Measurements from ENCODE around the gene NAT8L.

The NAT8L gene

DNA sequence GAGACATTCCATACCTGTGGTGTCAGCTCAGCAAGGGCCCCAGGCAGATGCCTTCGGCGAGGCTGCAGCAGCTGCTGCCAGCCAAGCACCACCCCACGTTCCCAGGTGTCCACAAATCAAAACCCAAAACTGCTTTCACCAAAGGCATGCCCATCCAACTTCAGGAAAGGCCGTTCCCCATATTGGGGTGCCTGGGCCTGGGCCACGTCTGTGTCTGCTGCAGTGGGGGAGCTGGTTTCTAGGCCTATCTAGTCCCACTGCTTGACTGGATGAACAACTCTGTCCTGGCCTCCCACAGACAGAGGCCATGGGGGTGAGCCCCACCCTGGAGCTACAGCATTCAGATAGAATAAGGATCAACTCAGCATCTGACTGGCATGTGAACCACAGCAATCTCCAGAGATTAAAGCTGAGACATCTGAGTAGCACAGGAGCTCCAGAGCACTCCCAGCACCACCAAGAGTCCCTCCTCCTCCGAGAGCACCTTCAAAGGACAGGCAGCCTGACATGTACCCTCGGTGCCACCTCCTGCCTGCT is 37.0 kb downstream of the NAT8L start:
- DNase-seq: no peak

DNA sequence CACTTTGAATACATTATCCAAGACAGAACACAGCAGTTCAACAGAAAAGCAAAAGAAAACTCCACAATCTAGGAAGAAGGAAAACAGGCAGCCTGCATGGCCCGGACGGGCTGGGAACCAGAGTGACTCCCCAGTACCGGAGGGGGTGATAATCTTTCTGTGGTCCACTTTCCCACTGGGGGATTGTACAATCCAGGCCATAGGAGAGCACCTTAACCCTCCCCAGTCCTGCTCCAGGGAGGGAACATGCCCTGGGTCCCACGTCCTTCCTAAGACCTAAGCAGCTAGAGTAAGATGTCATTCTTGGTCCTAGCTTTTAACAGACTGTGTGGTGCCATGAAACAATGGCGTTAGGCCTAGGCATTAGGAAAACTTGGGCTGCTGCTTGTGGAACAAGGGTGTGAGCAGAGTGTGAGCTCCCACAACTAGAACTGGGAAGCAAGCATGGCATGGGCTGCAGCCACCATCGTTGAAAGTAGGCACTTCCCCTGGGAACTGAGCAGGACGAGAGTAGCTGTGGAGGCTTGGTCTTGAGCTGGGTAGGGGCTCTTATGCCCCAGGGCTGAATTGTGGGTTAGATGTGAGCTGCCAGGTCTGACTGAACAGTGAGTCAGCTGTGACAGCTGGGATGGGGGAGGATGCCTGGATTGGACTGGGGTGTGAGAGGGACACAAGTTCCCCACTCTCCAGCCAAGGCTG is 42.4 kb downstream of the NAT8L start:
- no peak for DNase-seq

DNA sequence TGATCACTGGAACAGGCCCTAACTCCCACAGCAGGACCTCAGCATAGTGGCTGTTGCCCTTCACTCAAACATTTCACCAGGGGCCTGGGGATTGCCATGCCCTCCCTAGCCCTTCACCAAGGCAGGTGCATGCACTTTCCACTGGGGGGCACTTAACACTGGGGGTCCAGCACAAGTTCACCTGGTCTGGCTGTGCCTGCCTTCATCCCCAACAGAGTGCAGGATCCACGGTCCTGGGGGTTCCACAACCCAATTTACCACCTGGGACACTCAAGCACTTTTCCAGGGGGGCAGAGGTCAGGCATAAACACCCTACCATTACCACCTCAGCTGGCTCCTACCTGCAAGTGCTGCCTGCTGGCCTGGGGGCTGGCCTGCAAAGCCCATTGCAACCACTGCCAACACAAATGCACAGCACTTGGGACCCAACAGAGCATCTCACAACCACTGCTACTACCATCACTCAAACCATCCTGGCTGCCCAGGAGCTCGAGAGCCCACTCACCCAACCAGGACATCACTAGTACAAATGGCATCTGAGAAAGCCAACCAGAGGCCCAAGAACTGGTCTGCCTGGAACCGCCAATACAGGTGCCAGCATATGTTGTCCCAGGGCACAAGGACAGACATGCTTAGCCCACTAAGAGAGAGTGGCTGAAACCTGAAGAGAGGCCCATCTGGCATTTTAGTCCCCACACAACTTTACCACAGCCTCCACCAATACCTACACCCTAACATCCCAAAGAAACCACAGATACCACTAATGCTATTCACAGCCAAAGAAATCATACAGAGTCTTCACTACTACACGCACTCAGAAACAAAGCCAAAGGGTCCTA is 43.1 kb downstream of the NAT8L start:
- no peak for DNase-seq

DNA sequence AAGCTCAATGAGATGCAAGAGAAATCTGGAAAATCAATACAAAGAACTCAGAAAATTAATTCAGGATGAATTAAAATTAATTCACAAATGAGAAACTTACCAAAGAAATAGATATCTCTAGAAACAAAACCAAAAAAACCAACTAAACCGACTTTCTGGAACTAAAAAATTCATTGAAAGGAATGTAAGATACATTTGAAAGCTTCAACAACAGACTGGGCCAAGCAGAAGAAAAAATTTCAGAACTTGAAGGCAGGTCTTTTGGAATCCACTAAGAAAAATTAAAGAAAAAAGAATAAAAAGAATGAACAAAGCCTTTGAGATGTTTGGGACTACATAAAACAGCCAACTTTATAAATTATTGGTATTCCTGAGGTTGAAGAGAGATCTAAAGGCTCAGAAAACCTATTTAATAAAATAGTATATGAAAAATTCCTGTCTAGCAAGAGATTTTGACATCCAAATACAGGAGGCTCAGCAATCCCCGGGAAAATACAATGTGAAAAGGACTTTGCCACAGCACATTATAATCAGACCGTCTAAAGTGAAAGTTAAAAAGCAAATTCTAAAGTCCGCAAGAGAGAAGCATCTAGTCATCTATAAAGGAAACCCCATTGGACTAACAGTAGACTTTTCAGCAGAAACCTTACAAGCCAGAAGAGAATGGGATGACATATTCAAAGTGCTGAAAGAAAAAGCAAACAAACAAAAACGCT is 44.2 kb downstream of the NAT8L start:
- DNase-seq: no peak

DNA sequence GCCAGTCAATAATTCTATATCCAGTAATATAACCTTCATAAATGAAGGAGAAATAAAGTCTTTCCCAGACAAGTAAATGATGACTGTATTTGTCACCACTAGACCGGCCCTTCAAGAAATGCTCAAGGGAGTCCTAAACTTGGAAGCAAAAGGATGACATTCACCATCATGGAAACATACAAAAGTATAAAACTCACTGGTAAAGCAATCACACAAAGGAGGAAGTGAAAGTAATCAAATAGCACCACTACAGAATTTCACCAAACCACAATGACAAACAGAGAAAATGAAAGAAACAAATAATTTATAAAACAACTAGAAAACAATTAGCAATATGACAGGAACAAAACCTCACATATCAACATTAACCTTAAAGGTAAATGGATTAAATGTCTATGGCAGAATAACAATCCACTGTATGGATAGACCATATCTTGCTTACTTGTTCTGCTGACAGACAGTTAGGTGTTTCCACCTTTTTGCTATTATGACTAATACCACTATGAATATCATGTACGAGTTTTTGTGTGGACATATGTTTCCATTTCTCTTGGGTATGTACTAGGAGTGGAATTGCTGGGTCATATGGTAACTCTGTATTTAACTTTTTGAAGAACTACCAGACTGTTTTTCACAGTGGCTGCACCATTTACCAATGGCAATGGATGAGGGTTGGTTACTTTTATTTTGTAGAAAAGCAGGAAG is 44.9 kb downstream of the NAT8L start:
- no peak for DNase-seq

DNA sequence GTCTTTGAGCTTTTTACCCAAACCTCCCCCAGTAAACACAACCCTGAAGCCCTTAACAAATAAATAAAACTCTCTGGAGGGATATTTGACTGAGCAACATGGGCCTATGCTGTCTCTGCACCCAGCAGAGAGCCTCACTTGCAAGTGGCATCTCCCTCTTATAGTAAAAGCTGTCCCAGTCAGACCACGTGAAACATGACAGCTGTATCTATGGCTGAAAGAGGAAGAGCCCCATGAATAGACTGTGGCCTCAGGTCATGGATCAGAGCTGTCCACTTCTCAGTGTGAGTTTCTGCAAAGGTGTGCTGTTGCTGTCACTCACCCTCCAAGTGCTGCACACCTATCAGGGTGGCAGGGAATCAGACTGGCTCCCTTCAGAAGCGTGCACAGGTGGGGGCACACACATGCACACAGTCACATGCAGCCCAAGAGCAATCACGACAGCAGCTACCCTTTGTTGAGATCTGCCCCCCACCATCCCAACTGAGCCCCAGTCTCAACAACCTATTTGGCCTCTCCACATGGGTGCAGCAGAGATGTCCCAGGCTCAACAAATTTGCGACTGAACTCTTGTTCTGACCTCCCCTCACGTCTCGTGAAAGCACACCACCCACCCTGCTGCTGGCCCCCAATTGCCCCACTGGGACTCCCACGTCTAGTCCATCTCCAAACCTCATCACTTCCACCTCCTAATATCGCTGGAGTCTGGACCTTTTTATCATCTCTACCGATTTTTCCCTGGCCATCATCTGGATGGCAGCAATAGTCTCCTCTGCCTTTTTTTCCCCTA is 45.6 kb downstream of the NAT8L start:
- DNase-seq: no peak

DNA sequence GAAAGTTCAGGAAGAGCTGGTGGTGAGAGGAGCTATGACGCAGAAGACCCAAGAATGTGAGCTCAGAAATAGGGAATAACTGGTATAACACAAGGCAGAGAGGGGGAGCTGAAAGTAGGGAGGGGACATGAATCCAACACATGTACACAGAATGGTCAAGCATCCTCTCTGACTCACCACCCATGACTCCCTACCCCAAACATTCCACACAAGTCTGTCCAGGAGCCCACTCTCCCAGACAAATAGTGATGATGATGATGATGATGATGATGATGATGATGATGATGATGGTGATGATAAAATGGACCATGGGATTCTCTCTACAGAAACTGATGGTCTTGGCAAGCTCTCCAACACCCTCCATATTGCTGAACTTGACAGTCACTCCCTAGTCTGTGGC is 46.4 kb downstream of the NAT8L start:
- no peak for DNase-seq

DNA sequence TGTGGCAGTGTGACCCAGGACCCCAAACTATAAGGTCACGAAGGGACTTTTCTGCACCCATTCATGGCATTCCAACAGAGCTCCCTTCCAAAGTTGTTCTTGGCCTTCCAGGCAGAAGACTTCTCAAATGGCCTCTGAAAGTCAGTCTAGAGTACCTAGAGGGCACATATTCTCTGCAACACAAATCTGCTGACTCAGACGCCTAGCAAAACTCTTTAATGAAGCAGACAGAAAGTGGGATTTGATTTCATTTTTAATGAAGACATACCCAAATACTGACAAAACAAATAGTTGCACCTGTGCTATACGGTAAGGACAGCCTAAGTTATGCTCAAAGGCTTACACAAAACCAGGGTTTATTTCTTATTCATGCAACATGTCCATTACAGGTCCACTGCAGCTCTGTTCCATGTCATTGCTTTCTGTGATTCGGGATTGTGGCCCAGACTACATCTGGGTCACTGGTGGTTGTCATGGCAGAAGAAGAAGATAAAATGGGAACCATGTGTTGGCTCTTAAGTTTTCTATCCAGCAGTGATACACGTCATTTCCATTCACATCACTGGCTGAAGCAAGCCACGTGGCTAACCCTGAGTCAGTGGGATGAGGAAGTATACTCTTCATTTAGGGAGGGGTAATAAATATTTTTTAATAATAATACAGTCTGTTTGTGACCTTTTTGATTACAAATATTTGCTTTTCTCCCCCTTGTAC is 57.7 kb downstream of the NAT8L start:
- no peak for DNase-seq

Data from GDM1 (cell line).